ENCODE measurements around the gene OVCA2.

GRCh38 chr17:2074919-2075318 lies 33.1 kb downstream of the OVCA2 start:
- TF ChIP-seq CTCF (IDR thresholded peaks at IDR 0.05) = no peak
- no peak for TF ChIP-seq SIN3A (IDR thresholded peaks at IDR 0.05; ENCODE audit: borderline replicate concordance, insufficient read depth, low read depth, low read length)
- no peak for TF ChIP-seq REST (IDR thresholded peaks at IDR 0.05; ENCODE audit: insufficient read depth in 1 of 2, low read depth in 2 of 2, low read length in 1 of 2)
